AG04449 (cell line): ENCODE measurements around the gene CD8A.

Experiments used
- CTCF ChIA-PET: fragments of 350-600 bp; formaldehyde crosslinking; extraction: SDS; loops from one replicate; lab custom pipeline; 2021; ENCODE audit warnings: antibody characterized with exemption; lab: Yijun Ruan, JAX
- POLR2A ChIA-PET: fragments of 400-600, 350-600 bp; formaldehyde crosslinking; extraction: SDS; loops from one replicate; lab custom pipeline; 2020; ENCODE audit warnings: antibody characterized with exemption, inconsistent platforms; lab: Yijun Ruan, JAX
- DNase-seq: peaks from one replicate; pipeline ENCODE4 v3.0.0-alpha.2; 2010; ENCODE audit warnings: low read depth, low spot score
- H3K4me3 ChIP-seq: 2 replicates; pipeline ENCODE4 v1.5.1; 2011; ENCODE audit warnings: low read depth, mild to moderate bottlenecking, control low read depth, low read length
- TF ChIP-seq, protein P1 (sequence below): IDR thresholded peaks from one replicate; pipeline ENCODE4 v1.5.1; 2011; ENCODE audit warnings: mild to moderate bottlenecking, moderate library complexity, low read length, control low read depth, inconsistent platforms; ENCODE audit not compliant: insufficient read depth; ENCODE audit errors: missing control alignments

The CD8A gene

DNA sequence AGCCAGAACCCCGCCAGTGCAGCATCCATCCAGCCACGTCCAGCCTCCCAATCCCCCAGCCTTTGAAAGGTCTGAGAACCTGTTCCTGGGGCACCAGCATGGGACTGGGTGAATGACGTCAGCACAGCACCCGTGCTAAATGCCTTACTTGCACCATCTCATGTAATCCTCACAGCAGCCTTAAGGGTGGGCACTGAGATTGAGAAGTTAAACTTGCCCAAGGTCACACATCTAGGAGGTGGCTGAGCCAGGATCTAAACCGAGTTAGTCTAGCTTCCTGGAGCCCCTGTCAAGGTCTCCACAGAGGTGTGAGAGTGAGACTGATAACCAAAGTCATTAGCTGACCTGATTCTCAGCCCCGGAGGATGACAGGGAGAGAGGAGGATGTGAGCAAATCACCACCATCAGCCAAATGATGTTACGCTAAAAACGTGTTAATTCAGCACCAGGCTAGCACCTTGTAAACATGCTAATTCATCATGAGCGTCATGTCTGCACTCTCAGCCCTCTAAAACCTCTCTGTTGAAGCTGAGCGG is 4.6 kb downstream of the CD8A start:
- no peak for DNase-seq
- H3K4me3 ChIP-seq, result no peak overlapping the region
- ChIA-PET POLR2A (no interaction called here), CTCF (interaction anchor here (1.3 kb wide), 1 partner anchor 21 kb away, joined by 4 read pairs; no protein-coding TSS in a partner anchor)
- TF ChIP-seq, protein P1, sequence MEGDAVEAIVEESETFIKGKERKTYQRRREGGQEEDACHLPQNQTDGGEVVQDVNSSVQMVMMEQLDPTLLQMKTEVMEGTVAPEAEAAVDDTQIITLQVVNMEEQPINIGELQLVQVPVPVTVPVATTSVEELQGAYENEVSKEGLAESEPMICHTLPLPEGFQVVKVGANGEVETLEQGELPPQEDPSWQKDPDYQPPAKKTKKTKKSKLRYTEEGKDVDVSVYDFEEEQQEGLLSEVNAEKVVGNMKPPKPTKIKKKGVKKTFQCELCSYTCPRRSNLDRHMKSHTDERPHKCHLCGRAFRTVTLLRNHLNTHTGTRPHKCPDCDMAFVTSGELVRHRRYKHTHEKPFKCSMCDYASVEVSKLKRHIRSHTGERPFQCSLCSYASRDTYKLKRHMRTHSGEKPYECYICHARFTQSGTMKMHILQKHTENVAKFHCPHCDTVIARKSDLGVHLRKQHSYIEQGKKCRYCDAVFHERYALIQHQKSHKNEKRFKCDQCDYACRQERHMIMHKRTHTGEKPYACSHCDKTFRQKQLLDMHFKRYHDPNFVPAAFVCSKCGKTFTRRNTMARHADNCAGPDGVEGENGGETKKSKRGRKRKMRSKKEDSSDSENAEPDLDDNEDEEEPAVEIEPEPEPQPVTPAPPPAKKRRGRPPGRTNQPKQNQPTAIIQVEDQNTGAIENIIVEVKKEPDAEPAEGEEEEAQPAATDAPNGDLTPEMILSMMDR, result no peak

DNA sequence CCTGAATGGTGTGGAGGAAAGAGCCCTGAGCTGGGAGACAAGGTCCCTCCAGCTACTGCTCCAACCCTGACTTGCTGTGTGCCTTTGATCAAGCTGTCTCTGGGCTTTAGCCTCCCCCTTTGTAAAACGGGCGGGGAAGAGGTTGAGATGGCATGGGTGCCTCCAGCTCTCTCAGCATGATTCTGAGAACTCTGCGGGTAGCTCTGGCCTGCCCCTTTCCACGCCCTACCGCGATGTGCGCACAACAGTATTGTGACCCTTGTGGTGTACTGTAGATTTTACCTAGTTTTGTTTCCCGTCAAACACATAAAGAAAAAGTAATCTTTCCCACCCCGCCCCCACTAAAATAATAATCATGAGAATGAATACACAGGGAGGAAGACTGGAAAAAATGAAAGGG is 5.3 kb downstream of the CD8A start:
- POLR2A ChIA-PET, result no interaction called here
- H3K4me3 ChIP-seq, result no peak overlapping the region
- CTCF ChIA-PET, result interaction anchor here (0.6 to 1.3 kb wide), 2 partner anchors 20 to 23 kb away, joined by 3 to 4 read pairs; no protein-coding TSS in a partner anchor
- DNase-seq, result no peak
- TF ChIP-seq, protein P1, result no peak

DNA sequence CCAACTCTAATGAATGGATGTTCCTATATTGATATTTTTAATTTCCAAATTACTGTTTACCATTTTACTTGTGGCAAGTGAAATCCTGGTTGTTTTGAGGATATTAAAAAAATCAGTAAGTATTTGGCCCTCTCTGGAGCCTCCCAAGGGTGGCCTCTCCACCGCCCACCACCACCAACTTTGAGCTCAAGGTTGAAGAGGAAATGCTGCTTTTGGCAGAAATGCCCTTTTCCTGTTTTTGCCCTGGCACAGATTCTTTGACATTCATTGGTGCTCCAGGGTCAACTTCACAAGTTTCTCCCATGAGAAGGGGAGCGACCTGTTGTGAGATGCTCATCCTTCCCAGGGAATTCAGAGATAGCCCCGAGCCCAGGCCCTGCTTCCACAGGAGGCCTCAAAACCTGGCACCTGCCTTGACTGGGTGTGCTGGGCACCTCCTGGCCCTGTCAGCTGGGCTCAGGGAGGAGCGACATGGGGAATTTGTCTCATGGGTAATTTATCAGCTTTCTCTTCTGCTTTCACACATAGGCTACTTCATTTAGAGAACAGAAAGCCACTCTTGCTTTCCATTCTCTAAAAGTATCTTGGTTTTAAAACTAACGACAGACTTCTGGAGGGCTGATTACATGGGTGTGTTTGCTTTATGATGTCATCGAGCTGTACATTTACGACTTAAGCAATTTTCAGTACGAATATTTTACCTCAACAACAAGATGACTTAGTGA is 6.9 kb downstream of the CD8A start:
- no peak overlapping the region for H3K4me3 ChIP-seq
- CTCF ChIA-PET, result no interaction called here
- TF ChIP-seq, protein P1, result no peak
- POLR2A ChIA-PET, result no interaction called here
- DNase-seq, result no peak

DNA sequence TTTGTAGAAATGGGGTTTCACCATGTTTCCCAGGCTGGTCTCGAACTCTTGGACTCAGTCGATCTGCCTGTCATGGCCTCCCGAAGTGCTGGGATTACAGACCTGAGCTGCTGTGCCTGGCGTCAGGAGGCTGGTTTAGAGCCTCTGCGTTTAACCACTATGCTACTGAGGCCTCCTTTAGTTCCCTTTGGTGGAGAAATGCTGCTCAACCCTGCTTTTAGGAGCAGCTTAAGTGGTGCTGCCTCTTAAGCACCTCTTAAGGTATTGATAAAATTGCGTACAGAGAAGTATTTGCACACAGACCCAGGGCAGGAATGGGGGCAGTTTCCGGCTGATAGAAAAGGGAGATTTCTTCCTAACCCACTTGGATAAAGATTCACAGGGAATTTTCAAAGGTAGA is 8.0 kb downstream of the CD8A start:
- CTCF ChIA-PET, result interaction anchor here (1.1 kb wide), 1 partner anchor 17 kb away, joined by 7 read pairs; no protein-coding TSS in a partner anchor
- TF ChIP-seq, protein P1, result no peak
- POLR2A ChIA-PET, result no interaction called here
- no peak overlapping the region for H3K4me3 ChIP-seq
- DNase-seq, result no peak

DNA sequence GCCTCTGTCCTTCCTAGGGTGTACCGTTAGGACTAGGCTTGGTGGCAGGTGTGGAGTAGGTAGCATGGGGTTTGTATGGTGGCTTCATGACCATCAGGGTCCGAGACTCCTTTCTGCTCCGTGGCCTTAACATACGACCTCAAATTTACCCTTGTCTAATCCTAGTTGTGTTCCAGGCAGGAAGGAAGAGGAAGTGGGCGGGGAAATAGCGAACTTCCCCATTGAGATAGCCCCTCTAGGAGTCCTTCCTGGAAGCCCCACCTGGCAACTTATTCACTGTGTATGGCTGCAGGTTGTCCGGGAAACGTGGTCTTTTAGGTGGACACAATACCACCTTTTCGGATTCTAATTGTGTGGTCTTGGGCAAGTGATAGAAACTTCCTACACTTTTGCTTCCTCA is 9.3 kb downstream of the CD8A start:
- ChIA-PET CTCF (interaction anchor here (5.6 kb wide), 1 partner anchor 17 kb away, joined by 41 read pairs; no protein-coding TSS in a partner anchor), POLR2A (interaction anchor here (0.5 kb wide), 1 partner anchor 1267 kb away, joined by 3 read pairs; no protein-coding TSS in a partner anchor)
- no peak for DNase-seq

DNA sequence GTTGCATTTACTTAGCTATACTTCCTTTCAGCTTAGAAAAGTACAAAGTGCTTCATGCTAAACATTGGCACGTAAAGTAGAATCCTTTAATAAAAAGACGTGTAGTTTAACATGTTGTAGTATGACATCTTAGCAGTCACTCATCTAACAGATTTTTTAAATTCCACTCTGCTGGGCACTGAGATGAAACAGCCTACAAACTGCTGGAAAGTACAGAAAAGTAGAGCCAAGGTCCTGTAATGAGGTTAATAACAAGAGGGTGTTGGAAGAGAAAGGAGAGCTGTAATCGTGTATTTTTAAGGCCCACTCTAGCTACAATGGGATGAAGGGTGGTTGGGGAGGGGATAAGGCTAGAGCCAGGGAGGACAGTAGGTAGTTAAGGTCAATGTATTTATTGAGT is 10.7 kb downstream of the CD8A start:
- DNase-seq, result no peak
- H3K4me3 ChIP-seq, result no peak overlapping the region
- ChIA-PET POLR2A (no interaction called here), CTCF (interaction anchor here (5.6 kb wide), 1 partner anchor 15 kb away, joined by 41 read pairs; no protein-coding TSS in a partner anchor)
- TF ChIP-seq, protein P1, result no peak

More for the DNA sequence above, 9.3 kb downstream of the CD8A start:
- TF ChIP-seq, protein P1, result no peak
- H3K4me3 ChIP-seq, result no peak overlapping the region
